Neural cell (in vitro differentiated cells): ENCODE results near the gene TCL1B.

Experiments used
- EZH2 ChIP-seq: fragments of 200-600, 300-800 bp; shearing (Covaris generic), sonication (generic); IDR thresholded peaks from 2 replicates; pipeline ENCODE4 v1.6.1; 2014; ENCODE audit warnings: antibody characterized with exemption, low read length, borderline replicate concordance, mild to moderate bottlenecking; ENCODE audit not compliant: insufficient read depth, poor library complexity, severe bottlenecking
- RAD21 ChIP-seq: fragments of 450-650 bp; conservative IDR thresholded peaks from 2 replicates; pipeline ENCODE4 v1.6.1; 2014; ENCODE audit warnings: antibody characterized with exemption, mild to moderate bottlenecking, moderate library complexity
- TAF1 ChIP-seq: IDR thresholded peaks from 2 replicates; pipeline ENCODE4 v1.6.1; 2012; ENCODE audit warnings: low read depth
- TF ChIP-seq, protein P1 (sequence below): fragments of 450-650 bp; IDR thresholded peaks from 2 replicates; pipeline ENCODE4 v1.5.1; 2014; ENCODE audit warnings: antibody characterized with exemption, mild to moderate bottlenecking, moderate library complexity; ENCODE audit not compliant: poor library complexity, severe bottlenecking
- TF ChIP-seq, protein P2 (sequence below): IDR thresholded peaks from 2 replicates; pipeline ENCODE4 v1.6.1; 2012; ENCODE audit warnings: borderline replicate concordance

DNA sequence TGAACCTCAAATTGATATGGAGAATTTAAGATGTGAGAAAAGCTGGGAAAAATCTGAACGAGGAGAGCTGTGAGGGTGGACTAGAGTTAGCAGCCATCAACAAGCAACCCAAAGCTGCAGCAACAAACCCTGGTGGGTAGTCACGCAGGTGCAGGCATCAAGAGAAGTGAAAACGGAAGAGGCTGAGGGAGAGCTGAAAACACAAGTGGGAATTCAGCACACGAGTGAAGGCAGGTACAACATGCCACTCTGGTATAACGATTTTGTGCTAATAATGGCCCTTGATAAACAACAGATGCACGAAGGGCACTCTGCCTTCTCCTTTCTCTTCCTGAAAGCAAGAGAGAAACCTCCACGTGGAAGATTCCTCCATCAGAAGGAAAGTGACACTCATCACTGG is 11.5 kb downstream of the TCL1B start:
- TF ChIP-seq RAD21 (no peak), EZH2 (no peak), TAF1 (no peak)
- TF ChIP-seq, protein P1, sequence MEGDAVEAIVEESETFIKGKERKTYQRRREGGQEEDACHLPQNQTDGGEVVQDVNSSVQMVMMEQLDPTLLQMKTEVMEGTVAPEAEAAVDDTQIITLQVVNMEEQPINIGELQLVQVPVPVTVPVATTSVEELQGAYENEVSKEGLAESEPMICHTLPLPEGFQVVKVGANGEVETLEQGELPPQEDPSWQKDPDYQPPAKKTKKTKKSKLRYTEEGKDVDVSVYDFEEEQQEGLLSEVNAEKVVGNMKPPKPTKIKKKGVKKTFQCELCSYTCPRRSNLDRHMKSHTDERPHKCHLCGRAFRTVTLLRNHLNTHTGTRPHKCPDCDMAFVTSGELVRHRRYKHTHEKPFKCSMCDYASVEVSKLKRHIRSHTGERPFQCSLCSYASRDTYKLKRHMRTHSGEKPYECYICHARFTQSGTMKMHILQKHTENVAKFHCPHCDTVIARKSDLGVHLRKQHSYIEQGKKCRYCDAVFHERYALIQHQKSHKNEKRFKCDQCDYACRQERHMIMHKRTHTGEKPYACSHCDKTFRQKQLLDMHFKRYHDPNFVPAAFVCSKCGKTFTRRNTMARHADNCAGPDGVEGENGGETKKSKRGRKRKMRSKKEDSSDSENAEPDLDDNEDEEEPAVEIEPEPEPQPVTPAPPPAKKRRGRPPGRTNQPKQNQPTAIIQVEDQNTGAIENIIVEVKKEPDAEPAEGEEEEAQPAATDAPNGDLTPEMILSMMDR: no peak
- TF ChIP-seq, protein P2, sequence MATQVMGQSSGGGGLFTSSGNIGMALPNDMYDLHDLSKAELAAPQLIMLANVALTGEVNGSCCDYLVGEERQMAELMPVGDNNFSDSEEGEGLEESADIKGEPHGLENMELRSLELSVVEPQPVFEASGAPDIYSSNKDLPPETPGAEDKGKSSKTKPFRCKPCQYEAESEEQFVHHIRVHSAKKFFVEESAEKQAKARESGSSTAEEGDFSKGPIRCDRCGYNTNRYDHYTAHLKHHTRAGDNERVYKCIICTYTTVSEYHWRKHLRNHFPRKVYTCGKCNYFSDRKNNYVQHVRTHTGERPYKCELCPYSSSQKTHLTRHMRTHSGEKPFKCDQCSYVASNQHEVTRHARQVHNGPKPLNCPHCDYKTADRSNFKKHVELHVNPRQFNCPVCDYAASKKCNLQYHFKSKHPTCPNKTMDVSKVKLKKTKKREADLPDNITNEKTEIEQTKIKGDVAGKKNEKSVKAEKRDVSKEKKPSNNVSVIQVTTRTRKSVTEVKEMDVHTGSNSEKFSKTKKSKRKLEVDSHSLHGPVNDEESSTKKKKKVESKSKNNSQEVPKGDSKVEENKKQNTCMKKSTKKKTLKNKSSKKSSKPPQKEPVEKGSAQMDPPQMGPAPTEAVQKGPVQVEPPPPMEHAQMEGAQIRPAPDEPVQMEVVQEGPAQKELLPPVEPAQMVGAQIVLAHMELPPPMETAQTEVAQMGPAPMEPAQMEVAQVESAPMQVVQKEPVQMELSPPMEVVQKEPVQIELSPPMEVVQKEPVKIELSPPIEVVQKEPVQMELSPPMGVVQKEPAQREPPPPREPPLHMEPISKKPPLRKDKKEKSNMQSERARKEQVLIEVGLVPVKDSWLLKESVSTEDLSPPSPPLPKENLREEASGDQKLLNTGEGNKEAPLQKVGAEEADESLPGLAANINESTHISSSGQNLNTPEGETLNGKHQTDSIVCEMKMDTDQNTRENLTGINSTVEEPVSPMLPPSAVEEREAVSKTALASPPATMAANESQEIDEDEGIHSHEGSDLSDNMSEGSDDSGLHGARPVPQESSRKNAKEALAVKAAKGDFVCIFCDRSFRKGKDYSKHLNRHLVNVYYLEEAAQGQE: no peak
